ENCODE results near the gene EN2. TPM values are rescaled to one million over a fixed set of nuclear protein-coding genes. Genes with fewer than 3 reads are reported as not detected.

EN2 gene
- polyA plus RNA-seq, 1 donor from 2014 or later, result not detected

DNA sequence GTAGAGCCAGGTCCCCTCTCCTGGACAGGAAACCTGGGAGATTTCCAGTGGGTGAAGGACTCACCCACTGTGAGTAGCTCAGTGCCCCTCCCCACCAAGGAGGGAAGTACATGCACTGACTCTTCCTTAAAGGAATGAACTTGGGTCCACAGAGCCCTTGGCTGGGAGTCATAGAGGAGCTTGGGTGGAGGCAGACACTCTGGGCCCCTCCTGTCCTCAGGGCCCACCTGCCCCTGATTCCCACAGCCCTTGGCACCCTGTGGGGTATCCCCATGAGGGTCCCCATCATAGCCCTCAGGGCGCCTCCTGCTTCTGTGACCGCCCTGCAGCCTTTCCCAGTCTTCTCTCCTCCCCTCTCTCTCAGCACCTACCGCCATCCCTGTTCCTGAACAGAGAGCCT lies 3.7 kb downstream of the EN2 start:
- Mint-ChIP-seq H3K36me3 (peaks cover 1% of the 10 kb centered on the region), H3K9me3 (peaks cover 0 to 4% (median 0%) of the 10 kb centered on the region in 3 donors), H3K27ac (peak overlapping the region in 2 of 3 donors; percentile 48 to 73), H3K4me1 (peaks cover 0 to 2% (median 0%) of the 10 kb centered on the region in 3 donors), H3K27me3 (peaks cover 47% of the 10 kb centered on the region), H3K4me3 (no peak overlapping the region)

DNA sequence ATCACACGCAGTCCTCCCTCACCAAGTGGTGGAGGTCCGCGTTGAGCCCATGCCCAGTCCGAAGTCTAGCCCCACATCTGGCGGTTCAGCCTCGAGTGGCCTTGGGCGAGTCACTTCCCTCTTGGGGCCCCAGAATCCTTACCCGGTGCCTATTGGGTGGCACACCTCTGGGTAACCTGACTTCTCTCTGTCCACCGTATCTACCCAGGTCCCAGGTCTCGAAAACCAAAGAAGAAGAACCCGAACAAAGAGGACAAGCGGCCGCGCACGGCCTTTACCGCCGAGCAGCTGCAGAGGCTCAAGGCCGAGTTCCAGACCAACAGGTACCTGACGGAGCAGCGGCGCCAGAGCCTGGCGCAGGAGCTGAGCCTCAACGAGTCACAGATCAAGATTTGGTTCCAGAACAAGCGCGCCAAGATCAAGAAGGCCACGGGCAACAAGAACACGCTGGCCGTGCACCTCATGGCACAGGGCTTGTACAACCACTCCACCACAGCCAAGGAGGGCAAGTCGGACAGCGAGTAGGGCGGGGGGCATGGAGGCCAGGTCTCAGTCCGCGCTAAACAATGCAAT lies 4.3 kb downstream of the EN2 start:
- Mint-ChIP-seq H3K4me3 (no peak overlapping the region), H3K4me1 (peaks cover 0 to 5% (median under 1%) of the 10 kb centered on the region in 3 donors), H3K9me3 (no peaks in the 10 kb centered on the region), H3K27ac (peak overlapping the region; percentile 42 to 73 (median 48)), H3K36me3 (peaks cover 1% of the 10 kb centered on the region), H3K27me3 (peaks cover 46% of the 10 kb centered on the region)

DNA sequence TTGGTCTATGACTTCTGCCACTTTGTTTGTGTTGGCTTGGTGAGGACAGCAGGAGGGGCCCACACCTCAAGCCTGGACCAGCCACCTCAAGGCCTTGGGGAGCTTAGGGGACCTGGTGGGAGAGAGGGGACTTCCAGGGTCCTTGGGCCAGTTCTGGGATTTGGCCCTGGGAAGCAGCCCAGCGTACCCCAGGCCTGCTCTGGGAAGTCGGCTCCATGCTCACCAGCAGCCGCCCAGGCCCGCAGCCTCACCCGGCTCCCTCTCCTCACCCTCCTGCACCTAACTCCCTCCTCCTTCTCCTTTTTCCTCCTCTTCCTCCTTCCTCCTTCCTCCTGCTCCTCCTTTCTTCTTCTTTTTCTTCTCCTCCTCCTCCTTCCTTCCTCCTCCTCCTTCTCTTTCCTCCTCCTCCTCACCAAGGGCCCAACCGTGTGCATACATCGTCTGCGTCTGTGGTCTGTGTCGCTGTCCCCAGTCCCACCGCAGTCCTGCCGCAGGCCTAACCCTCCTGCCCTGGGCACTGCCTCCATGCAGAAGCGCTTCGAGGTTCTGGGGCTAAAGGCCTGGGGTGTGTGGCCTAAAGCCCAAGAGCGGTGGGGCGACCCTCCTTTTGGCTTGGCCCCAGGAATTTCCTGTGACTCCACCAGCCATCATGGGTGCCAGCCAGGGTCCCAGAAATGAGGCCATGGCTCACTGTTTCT lies 5.3 kb downstream of the EN2 start:
- peaks cover 52% of the 10 kb centered on the region for H3K27me3 Mint-ChIP-seq
- H3K27ac Mint-ChIP-seq, result peak overlapping the region in 1 of 3 donors; percentile 39
- H3K9me3 Mint-ChIP-seq, result no peaks in the 10 kb centered on the region
- no peak overlapping the region for H3K4me3 Mint-ChIP-seq
- peaks cover 0 to 5% (median 3%) of the 10 kb centered on the region in 3 donors for H3K4me1 Mint-ChIP-seq
- peaks cover 1% of the 10 kb centered on the region for H3K36me3 Mint-ChIP-seq

DNA sequence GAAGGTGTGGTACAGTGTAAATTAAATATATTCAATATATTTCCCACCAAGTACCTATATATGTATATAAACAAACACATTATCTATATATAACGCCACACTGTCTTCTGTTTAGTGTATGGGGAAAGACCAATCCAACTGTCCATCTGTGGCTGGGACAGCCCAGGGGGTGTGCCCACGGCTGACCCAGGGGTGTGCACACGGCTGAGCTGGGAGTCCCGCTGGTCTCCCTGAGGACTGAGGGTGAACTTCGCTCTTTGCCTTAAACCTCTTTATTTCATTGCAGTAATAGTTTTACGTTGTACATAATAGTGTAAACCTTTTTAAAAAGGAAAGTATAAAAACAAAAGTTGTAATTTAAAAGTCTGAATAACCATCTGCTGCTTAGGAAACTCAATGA lies 6.3 kb downstream of the EN2 start:
- no peaks in the 10 kb centered on the region for H3K9me3 Mint-ChIP-seq
- peak overlapping the region in 1 of 3 donors; percentile 39 for H3K27ac Mint-ChIP-seq
- no peak overlapping the region for H3K4me3 Mint-ChIP-seq
- H3K27me3 Mint-ChIP-seq, result peaks cover 59% of the 10 kb centered on the region
- peaks cover 1% of the 10 kb centered on the region for H3K36me3 Mint-ChIP-seq
- peaks cover 0 to 6% (median 5%) of the 10 kb centered on the region in 3 donors for H3K4me1 Mint-ChIP-seq

DNA sequence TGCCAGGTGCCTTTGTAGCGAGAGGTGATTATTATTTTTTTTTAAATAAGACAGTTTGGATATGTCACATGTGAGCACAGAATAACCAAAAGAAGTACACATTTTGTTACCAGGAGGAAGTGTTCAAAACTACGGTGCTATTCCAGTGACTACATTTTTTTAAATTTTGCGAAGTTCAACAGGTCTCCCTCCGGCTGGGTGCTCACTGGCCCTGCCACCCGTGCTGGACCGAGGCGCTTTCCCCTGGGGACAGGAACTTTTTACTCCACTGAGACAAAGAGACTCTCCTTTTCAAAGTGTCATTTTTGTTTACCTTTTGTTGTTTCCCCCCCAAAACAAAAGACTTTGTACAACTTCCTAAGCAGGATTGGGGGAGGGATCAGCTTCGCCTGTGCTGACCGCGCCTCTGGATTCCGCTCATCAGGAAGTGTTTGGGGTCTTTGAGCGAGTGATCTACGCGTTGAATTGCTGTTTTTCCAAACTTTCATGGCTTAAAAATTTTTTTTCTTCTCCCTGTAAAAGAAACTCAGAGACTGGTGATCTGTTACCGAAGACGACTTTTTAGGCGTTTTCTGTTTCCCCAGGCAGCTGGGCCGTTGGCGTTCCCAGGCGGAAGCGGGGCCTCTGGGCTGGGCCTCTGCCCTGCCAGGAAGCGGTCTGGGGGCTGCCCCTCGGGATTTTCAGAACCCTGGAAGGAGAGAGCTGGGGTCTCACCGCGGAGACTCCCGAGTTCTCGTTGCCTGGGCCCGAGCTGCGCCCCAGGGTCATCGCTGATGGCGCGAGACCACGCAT lies 7.2 kb downstream of the EN2 start:
- peaks cover 61% of the 10 kb centered on the region for H3K27me3 Mint-ChIP-seq
- peak overlapping the region; percentile 48 to 89 (median 74) for H3K27ac Mint-ChIP-seq
- peaks cover 1% of the 10 kb centered on the region for H3K36me3 Mint-ChIP-seq
- H3K9me3 Mint-ChIP-seq, result no peaks in the 10 kb centered on the region
- peak overlapping the region in 3 of 4 donors; percentile 48 to 57 (median 52) for H3K4me3 Mint-ChIP-seq
- peaks cover 0 to 6% (median 5%) of the 10 kb centered on the region in 3 donors for H3K4me1 Mint-ChIP-seq

DNA sequence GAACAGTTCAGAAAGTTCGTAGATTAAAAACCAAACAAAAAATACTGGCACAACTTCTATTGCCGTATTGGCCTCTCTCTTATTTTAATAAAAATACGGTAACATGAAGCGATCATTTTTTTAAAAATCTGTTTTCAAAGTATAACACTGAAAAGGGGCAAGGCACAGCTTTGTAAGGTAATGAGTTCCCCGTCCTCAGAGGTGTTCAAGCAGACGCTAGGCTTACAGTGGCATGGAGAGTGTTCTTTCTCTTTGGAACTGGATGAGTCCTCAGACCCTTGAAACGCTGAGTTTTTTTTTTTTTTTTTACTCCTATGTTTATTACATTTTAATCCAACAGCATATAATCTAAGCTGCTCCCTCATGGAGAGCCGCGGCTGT lies 7.8 kb downstream of the EN2 start:
- H3K36me3 Mint-ChIP-seq, result peaks cover 1% of the 10 kb centered on the region
- H3K27me3 Mint-ChIP-seq, result peaks cover 67% of the 10 kb centered on the region
- peaks cover 0 to 2% (median 0%) of the 10 kb centered on the region in 3 donors for H3K9me3 Mint-ChIP-seq
- H3K4me1 Mint-ChIP-seq, result peaks cover under 1 to 6% (median 5%) of the 10 kb centered on the region in 3 donors
- H3K27ac Mint-ChIP-seq, result peak overlapping the region; percentile 74 to 89 (median 79)
- peak overlapping the region in 2 of 4 donors; percentile 5 to 63 for H3K4me3 Mint-ChIP-seq

DNA sequence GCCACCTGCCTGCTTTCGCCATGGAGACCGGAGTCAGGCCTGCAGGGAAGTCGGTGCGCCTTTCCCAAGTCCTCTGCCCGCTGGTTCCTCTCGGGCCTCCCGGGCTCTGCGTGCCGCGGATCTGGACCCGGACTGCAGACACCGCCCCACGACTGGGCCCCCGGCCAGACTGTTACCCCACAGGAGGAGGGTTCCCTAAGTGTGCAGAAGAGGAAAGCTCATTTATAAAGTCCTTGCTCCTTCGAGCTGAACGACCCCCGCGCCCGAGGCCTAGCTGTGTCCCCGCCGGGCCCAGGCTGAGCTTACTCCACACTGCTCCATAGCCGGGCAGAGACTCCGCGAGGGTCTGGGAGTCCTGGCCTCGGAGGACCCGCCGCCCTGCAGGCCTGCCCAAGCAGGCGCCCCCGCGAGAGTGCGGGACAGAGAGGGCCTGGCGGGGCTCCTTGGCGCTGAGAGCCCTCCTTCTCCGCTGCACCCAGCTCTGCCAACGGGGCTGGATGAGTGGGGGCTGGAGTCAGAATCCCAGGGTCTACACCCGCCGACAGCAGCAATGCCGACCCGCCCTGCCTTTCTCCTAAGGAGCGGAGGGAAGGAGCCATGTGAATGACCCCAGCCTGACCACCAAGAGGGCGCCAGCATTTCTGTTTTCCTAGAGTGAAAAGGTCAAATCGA lies 8.3 kb downstream of the EN2 start:
- H3K27me3 Mint-ChIP-seq, result peaks cover 71% of the 10 kb centered on the region
- peaks cover 1 to 8% (median 8%) of the 10 kb centered on the region in 3 donors for H3K4me1 Mint-ChIP-seq
- H3K4me3 Mint-ChIP-seq, result peak overlapping the region; percentile 27 to 77 (median 64)
- H3K9me3 Mint-ChIP-seq, result peaks cover 0 to 2% (median 2%) of the 10 kb centered on the region in 3 donors
- H3K27ac Mint-ChIP-seq, result peak overlapping the region; percentile 74 to 89 (median 79)
- peaks cover 1% of the 10 kb centered on the region for H3K36me3 Mint-ChIP-seq

DNA sequence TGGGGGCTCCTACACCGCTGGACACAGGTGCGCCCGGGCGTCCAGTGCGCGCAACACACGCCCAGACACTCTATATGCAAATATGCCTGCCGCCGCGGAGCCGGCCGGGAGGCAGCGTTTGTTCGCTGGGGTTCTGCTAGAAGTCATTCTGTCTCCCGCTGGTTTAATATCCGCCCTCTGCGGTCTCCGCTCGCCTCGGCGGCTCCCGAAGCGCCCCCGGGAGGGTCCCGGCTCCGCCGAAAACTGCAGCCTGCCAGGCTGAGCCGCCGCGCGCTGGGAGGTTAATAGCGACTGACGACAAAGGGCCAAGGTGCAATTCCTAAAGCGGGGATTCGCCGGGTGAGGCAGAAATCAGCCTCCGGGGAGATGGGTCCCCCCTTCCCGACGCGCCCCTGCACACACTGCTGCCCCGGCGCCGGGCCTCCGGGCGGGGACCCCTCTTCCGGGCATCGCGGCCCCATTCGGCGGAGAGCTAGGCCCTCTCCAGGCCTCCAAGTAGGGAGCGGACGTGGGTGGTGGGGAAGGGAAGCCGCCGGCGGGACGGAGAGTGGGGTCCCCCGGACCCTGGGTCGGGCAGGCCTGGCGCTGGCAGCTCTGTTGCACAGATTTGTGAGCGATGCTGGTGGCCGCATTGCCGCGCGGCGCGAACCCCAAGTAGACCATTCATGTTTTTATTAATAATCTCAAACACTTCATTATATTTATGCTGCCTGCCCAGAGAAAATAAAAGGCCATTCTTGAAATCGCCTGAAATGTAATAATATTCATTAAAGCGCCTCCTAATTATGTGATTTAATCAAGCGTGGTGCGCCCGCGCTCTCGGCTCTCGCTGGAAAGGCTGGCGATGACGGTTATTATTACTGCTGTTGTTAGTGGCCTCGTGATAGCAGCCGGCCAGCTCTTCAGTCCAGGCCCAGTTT lies 9.1 kb downstream of the EN2 start:
- Mint-ChIP-seq H3K36me3 (no peaks in the 10 kb centered on the region), H3K27me3 (peaks cover 71% of the 10 kb centered on the region), H3K27ac (peak overlapping the region; percentile 46 to 79 (median 47)), H3K9me3 (peaks cover 0 to 3% (median 2%) of the 10 kb centered on the region in 3 donors), H3K4me3 (peak overlapping the region; percentile 27 to 77 (median 68)), H3K4me1 (peaks cover 4 to 10% (median 8%) of the 10 kb centered on the region in 3 donors)

DNA sequence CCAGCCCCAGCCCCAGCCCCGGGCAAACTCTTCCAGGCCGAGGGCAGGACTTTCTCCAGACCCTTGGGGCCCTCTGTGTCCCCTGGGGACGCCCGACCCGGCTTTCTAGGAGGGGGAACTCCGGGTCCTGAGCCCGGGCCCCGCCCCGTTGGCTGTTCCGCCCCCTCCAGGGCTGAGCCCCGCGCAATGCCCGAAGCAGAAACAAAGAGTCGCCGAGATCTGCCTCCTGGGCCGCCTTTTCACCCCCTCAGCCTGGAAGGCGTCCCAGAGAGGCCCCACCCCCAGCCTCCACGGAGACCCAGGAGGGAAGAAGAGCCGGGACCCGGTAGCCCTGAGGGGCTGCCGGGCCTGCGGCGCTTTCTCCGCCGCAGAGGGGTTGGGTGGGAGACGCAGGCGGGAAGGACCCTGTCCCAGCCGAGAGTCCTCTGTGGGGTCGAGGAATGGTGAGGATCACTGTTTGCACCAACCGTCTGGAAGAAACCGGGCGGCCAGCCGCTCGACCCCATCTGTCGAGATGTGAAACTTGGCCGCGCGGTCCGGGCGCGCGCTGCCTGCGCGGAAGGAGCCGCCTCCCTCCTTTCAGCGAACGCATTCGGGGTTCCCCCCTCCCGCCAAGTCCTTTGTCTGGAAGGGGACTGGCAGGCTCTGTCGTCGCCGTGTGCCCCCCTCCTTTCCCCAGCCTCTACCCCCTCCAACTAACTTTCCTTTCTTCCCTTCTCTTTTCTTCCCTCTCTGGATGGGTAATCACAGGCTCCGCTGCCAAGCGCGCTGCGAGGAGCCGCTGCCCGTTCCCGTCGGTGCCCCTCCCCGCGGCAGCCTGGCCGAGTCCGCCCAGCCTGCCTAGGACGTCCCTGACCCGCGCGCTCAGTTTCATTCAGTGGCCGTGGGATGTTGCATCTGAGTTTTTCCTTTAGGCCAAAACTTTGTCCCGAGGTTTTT lies 10.2 kb downstream of the EN2 start:
- Mint-ChIP-seq H3K36me3 (no peaks in the 10 kb centered on the region), H3K27ac (peak overlapping the region in 2 of 3 donors; percentile 73 to 79), H3K4me1 (peaks cover 4 to 15% (median 8%) of the 10 kb centered on the region in 3 donors), H3K27me3 (peaks cover 75% of the 10 kb centered on the region), H3K9me3 (peaks cover 0 to 3% (median 2%) of the 10 kb centered on the region in 3 donors), H3K4me3 (peak overlapping the region in 2 of 4 donors; percentile 3 to 71)

DNA sequence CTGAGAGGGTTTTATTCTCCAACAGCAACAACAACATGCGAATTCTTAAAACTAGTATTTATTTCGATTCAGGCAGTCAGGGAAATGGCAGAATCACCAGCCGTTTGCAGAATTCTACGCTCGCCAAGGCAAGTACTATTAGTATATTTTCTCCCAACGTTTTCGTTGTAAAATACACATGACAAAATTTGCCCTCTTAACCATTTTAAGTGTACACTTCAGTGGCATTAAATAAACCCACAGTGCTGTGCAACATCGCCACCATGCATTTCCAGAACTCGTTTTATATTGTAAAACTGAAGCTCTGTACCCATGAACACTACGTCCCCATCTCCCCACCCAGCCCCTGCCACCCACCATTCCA lies 10.8 kb downstream of the EN2 start:
- H3K27me3 Mint-ChIP-seq, result peaks cover 77% of the 10 kb centered on the region
- H3K9me3 Mint-ChIP-seq, result peaks cover 0 to 3% (median 2%) of the 10 kb centered on the region in 3 donors
- H3K36me3 Mint-ChIP-seq, result no peaks in the 10 kb centered on the region
- H3K4me1 Mint-ChIP-seq, result peaks cover 4 to 15% (median 8%) of the 10 kb centered on the region in 3 donors
- no peak overlapping the region for H3K27ac Mint-ChIP-seq
- peak overlapping the region in 2 of 4 donors; percentile 3 to 25 for H3K4me3 Mint-ChIP-seq

DNA sequence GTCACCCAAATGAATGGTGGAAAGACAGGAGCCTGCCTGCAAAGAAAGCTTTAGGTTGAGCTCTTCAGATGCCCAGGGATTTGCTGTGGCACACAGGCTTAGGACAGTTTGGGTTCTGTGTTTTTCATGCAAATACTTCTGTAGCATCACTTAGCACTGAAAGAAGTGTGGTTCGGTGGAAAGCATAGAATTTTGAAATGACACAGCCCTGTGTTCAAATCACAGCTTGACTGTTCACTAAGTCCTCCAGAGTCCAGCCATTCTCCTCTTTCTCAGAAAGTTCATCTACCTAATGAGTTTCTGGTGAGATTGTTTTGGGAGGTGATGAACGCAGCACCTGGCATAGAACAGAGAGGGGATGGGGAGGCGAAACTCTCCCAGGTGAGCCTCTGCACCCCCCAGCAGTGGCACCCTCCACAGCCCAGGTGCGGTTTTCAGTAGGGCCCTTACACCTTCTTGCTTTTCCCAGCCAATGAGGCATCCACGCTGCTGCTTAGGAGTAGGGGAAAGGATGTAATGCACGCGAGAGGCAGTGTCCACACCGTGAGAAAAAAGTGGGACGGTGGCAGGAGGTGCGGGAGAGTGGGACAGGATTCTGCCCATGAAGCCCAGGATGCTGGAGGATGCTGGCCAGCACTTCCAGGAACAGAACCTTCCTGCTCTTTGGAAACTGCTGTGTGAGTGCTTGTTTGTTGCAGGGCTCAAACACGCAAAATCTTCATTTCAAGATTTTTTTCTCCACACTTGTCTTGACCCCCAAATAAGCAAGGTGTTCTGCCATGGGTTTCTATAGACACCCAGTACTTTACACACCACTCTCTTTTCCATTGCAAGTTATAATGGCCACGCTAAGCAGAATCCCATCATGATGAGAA lies 11.6 kb downstream of the EN2 start:
- Mint-ChIP-seq H3K4me1 (peaks cover 4 to 15% (median 8%) of the 10 kb centered on the region in 3 donors), H3K36me3 (no peaks in the 10 kb centered on the region), H3K27me3 (peaks cover 83% of the 10 kb centered on the region), H3K27ac (peak overlapping the region in 1 of 3 donors; percentile 36), H3K9me3 (peaks cover 0 to 3% (median 2%) of the 10 kb centered on the region in 3 donors), H3K4me3 (peak overlapping the region in 2 of 4 donors; percentile 2 to 46)

DNA sequence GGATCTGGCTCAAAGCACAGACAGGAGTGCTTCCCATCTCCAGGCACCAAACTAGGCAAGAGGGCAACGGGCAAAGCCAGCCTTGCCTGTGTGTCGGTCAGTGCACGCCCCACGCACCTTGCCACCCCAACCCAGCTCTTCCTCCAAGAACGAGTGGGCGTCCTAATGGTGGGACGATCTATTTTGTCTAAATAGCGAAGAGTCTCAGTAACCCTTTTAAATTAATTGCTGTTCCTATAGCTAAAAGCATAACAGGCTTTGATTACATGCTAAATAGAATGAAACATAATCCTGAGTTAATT lies 12.2 kb downstream of the EN2 start:
- peaks cover 4 to 15% (median 8%) of the 10 kb centered on the region in 3 donors for H3K4me1 Mint-ChIP-seq
- no peak overlapping the region for H3K4me3 Mint-ChIP-seq
- H3K36me3 Mint-ChIP-seq, result no peaks in the 10 kb centered on the region
- peak overlapping the region in 1 of 3 donors; percentile 36 for H3K27ac Mint-ChIP-seq
- H3K9me3 Mint-ChIP-seq, result peaks cover 0 to 3% (median 2%) of the 10 kb centered on the region in 3 donors
- peaks cover 82% of the 10 kb centered on the region for H3K27me3 Mint-ChIP-seq
